ENCODE results near the gene CRYBG3. TPM values are rescaled to one million over a fixed set of nuclear protein-coding genes. Genes with fewer than 3 reads are reported as not detected.
A peak's percentile ranks its signal among the peaks of the same experiment; 100 is the strongest.

The CRYBG3 gene
- total and polyA plus RNA-seq, 4 experiments from 2014 or later: 0.83 to 12.3 (median 7.5) TPM

- peaks cover 43% of the 10 kb centered on the region for H3K36me3 ChIP-seq (ENCODE audit: insufficient read depth, low read length)
- Mint-ChIP-seq H3K4me3 (no peak overlapping the region), H3K36me3 (peaks cover 54 to 88% of the 10 kb centered on the region in 2 donors), H3K27ac (peak overlapping the region in 1 of 7 donors; percentile 13), H3K4me1 (peaks cover 0 to 2% (median 0%) of the 10 kb centered on the region in 4 donors), H3K9me3 (peaks cover 0 to 2% (median 0%) of the 10 kb centered on the region in 8 donors), H3K27me3 (no peaks in the 10 kb centered on the region)
- H3K4me1 ChIP-seq (ENCODE audit: insufficient read depth, low read length): no peaks in the 10 kb centered on the region
- H3K9me3 ChIP-seq (ENCODE audit: control insufficient read depth in 1 of 2, low read length in 2 of 2): no peaks in the 10 kb centered on the region
- ChIA-PET POLR2A (ENCODE audit: partially characterized antibody) (no interaction called here), CTCF (ENCODE audit: partially characterized antibody) (interaction anchor here (0.7 to 1.9 kb wide), 4 partner anchors 16 to 133 kb away, joined by 3 to 4 read pairs (median 4); partner anchors contain the start of gene CRYBG3)
- no peak overlapping the region for H3K4me3 ChIP-seq (ENCODE audit: low read length in 2 of 2)
- intact Hi-C loops (cut with micrococcal nuclease): no loop called here
- no peak for DNase-seq
- no peaks in the 10 kb centered on the region for H3K27me3 ChIP-seq (ENCODE audit: insufficient read depth, low read length)
- H3K27ac ChIP-seq (ENCODE audit: low read depth, low read length): no peak overlapping the region
Measured at GRCh38 chr3:97954228-97954827, 132.5 kb downstream of the CRYBG3 start.

GRCh38 chr3:97956051-97956450, 134.2 kb downstream of the CRYBG3 start:
- Histone ChIP-seq H3K4me1 (ENCODE audit: insufficient read depth, low read length) (no peaks in the 10 kb centered on the region), H3K4me3 (ENCODE audit: low read length in 2 of 2) (no peak overlapping the region), H3K9me3 (ENCODE audit: control insufficient read depth in 1 of 2, low read length in 2 of 2) (no peaks in the 10 kb centered on the region), H3K27ac (ENCODE audit: low read depth, low read length) (no peak overlapping the region), H3K36me3 (ENCODE audit: insufficient read depth, low read length) (peaks cover 34% of the 10 kb centered on the region), H3K27me3 (ENCODE audit: insufficient read depth, low read length) (no peaks in the 10 kb centered on the region)
- H3K4me1 Mint-ChIP-seq: peaks cover 0 to 2% (median under 1%) of the 10 kb centered on the region in 4 donors
- no peaks in the 10 kb centered on the region for H3K27me3 Mint-ChIP-seq
- intact Hi-C loops (cut with micrococcal nuclease): no loop called here
- no peak for DNase-seq
- no peak overlapping the region for H3K27ac Mint-ChIP-seq
- POLR2A ChIA-PET (ENCODE audit: partially characterized antibody): no interaction called here
- CTCF ChIA-PET (ENCODE audit: partially characterized antibody): no interaction called here
- peaks cover 44 to 84% of the 10 kb centered on the region in 2 donors for H3K36me3 Mint-ChIP-seq
- no peak overlapping the region for H3K4me3 Mint-ChIP-seq
- H3K9me3 Mint-ChIP-seq: peaks cover 0 to 2% (median 0%) of the 10 kb centered on the region in 8 donors

- Histone ChIP-seq H3K27me3 (ENCODE audit: insufficient read depth, low read length) (no peaks in the 10 kb centered on the region), H3K4me1 (ENCODE audit: insufficient read depth, low read length) (peaks cover 5% of the 10 kb centered on the region), H3K9me3 (ENCODE audit: control insufficient read depth in 1 of 2, low read length in 2 of 2) (no peaks in the 10 kb centered on the region), H3K36me3 (ENCODE audit: insufficient read depth, low read length) (peaks cover 32% of the 10 kb centered on the region), H3K4me3 (ENCODE audit: low read length in 2 of 2) (no peak overlapping the region), H3K27ac (ENCODE audit: low read depth, low read length) (no peak overlapping the region)
- peaks cover 37 to 84% of the 10 kb centered on the region in 2 donors for H3K36me3 Mint-ChIP-seq
- intact Hi-C loops (cut with micrococcal nuclease): no loop called here
- no peak overlapping the region for H3K4me3 Mint-ChIP-seq
- peak overlapping the region in 1 of 7 donors; percentile 59 for H3K27ac Mint-ChIP-seq
- H3K4me1 Mint-ChIP-seq: peaks cover 11 to 18% (median 15%) of the 10 kb centered on the region in 4 donors
- DNase-seq: no peak
- POLR2A ChIA-PET (ENCODE audit: partially characterized antibody): no interaction called here
- no peaks in the 10 kb centered on the region for H3K9me3 Mint-ChIP-seq
- CTCF ChIA-PET (ENCODE audit: partially characterized antibody): no interaction called here
- H3K27me3 Mint-ChIP-seq: no peaks in the 10 kb centered on the region
Measured at GRCh38 chr3:97957617-97958311, 136.0 kb downstream of the CRYBG3 start.

- Histone ChIP-seq H3K27me3 (ENCODE audit: insufficient read depth, low read length) (no peaks in the 10 kb centered on the region), H3K4me1 (ENCODE audit: insufficient read depth, low read length) (peaks cover 11% of the 10 kb centered on the region), H3K4me3 (ENCODE audit: low read length in 2 of 2) (no peak overlapping the region), H3K9me3 (ENCODE audit: control insufficient read depth in 1 of 2, low read length in 2 of 2) (no peaks in the 10 kb centered on the region), H3K36me3 (ENCODE audit: insufficient read depth, low read length) (peaks cover 28% of the 10 kb centered on the region), H3K27ac (ENCODE audit: low read depth, low read length) (no peak overlapping the region)
- ChIA-PET POLR2A (ENCODE audit: partially characterized antibody) (no interaction called here), CTCF (ENCODE audit: partially characterized antibody) (no interaction called here)
- Mint-ChIP-seq H3K4me3 (no peak overlapping the region), H3K36me3 (peaks cover 34 to 80% of the 10 kb centered on the region in 2 donors), H3K4me1 (peaks cover 12 to 23% (median 18%) of the 10 kb centered on the region in 4 donors), H3K27ac (no peak overlapping the region), H3K27me3 (no peaks in the 10 kb centered on the region), H3K9me3 (no peaks in the 10 kb centered on the region)
- DNase-seq: no peak
- intact Hi-C loops (cut with micrococcal nuclease): no loop called here
Measured at GRCh38 chr3:97958396-97958795, 136.6 kb downstream of the CRYBG3 start.

GRCh38 chr3:97958796-97959195, 137.0 kb downstream of the CRYBG3 start:
- Mint-ChIP-seq H3K9me3 (no peaks in the 10 kb centered on the region), H3K4me1 (peaks cover 16 to 27% (median 22%) of the 10 kb centered on the region in 4 donors), H3K36me3 (peaks cover 38 to 80% of the 10 kb centered on the region in 2 donors), H3K27ac (no peak overlapping the region), H3K4me3 (no peak overlapping the region), H3K27me3 (no peaks in the 10 kb centered on the region)
- H3K4me1 ChIP-seq (ENCODE audit: insufficient read depth, low read length): peaks cover 15% of the 10 kb centered on the region
- peaks cover 28% of the 10 kb centered on the region for H3K36me3 ChIP-seq (ENCODE audit: insufficient read depth, low read length)
- no peak overlapping the region for H3K4me3 ChIP-seq (ENCODE audit: low read length in 2 of 2)
- intact Hi-C loops (cut with micrococcal nuclease): no loop called here
- ChIA-PET CTCF (ENCODE audit: partially characterized antibody) (no interaction called here), POLR2A (ENCODE audit: partially characterized antibody) (no interaction called here)
- no peaks in the 10 kb centered on the region for H3K9me3 ChIP-seq (ENCODE audit: control insufficient read depth in 1 of 2, low read length in 2 of 2)
- no peaks in the 10 kb centered on the region for H3K27me3 ChIP-seq (ENCODE audit: insufficient read depth, low read length)
- H3K27ac ChIP-seq (ENCODE audit: low read depth, low read length): no peak overlapping the region
- no peak for DNase-seq

GRCh38 chr3:97959872-97960271, 138.1 kb downstream of the CRYBG3 start:
- Histone ChIP-seq H3K27ac (ENCODE audit: low read depth, low read length) (no peak overlapping the region), H3K4me1 (ENCODE audit: insufficient read depth, low read length) (peaks cover 19% of the 10 kb centered on the region), H3K9me3 (ENCODE audit: control insufficient read depth in 1 of 2, low read length in 2 of 2) (no peaks in the 10 kb centered on the region), H3K4me3 (ENCODE audit: low read length in 2 of 2) (no peak overlapping the region), H3K27me3 (ENCODE audit: insufficient read depth, low read length) (no peaks in the 10 kb centered on the region), H3K36me3 (ENCODE audit: insufficient read depth, low read length) (peaks cover 26% of the 10 kb centered on the region)
- no peak overlapping the region for H3K27ac Mint-ChIP-seq
- H3K4me1 Mint-ChIP-seq: peaks cover 21 to 36% (median 29%) of the 10 kb centered on the region in 4 donors
- POLR2A ChIA-PET (ENCODE audit: partially characterized antibody): no interaction called here
- DNase-seq: no peak
- CTCF ChIA-PET (ENCODE audit: partially characterized antibody): interaction anchor here (1.3 kb wide), 1 partner anchor 63 kb away, joined by 3 read pairs; no protein-coding TSS in a partner anchor
- H3K27me3 Mint-ChIP-seq: no peaks in the 10 kb centered on the region
- intact Hi-C loops (cut with micrococcal nuclease): no loop called here
- H3K4me3 Mint-ChIP-seq: no peak overlapping the region
- H3K36me3 Mint-ChIP-seq: peaks cover 40 to 79% of the 10 kb centered on the region in 2 donors
- no peaks in the 10 kb centered on the region for H3K9me3 Mint-ChIP-seq

- POLR2A ChIA-PET (ENCODE audit: partially characterized antibody): no interaction called here
- Histone ChIP-seq H3K9me3 (ENCODE audit: control insufficient read depth in 1 of 2, low read length in 2 of 2) (no peaks in the 10 kb centered on the region), H3K4me3 (ENCODE audit: low read length in 2 of 2) (no peak overlapping the region), H3K36me3 (ENCODE audit: insufficient read depth, low read length) (peaks cover 28% of the 10 kb centered on the region), H3K27ac (ENCODE audit: low read depth, low read length) (no peak overlapping the region), H3K4me1 (ENCODE audit: insufficient read depth, low read length) (peaks cover 19% of the 10 kb centered on the region), H3K27me3 (ENCODE audit: insufficient read depth, low read length) (no peaks in the 10 kb centered on the region)
- Mint-ChIP-seq H3K4me1 (peaks cover 22 to 40% (median 31%) of the 10 kb centered on the region in 4 donors), H3K27ac (no peak overlapping the region), H3K27me3 (no peaks in the 10 kb centered on the region), H3K36me3 (peaks cover 39 to 74% of the 10 kb centered on the region in 2 donors), H3K4me3 (no peak overlapping the region), H3K9me3 (no peaks in the 10 kb centered on the region)
- CTCF ChIA-PET (ENCODE audit: partially characterized antibody): interaction anchor here (1.3 kb wide), 1 partner anchor 63 kb away, joined by 3 read pairs; no protein-coding TSS in a partner anchor
- intact Hi-C loops (cut with micrococcal nuclease): no loop called here
- no peak for DNase-seq
Measured at GRCh38 chr3:97960551-97960950, 138.7 kb downstream of the CRYBG3 start.

Measured in CD4-positive, alpha-beta memory T cell (primary cell).